ACC112 (cell line): ENCODE results near the gene SETD2.

Experiments used
- H2AFZ ChIP-seq: fragments of 200-600 bp; sonication (generic); one replicate; pipeline ENCODE4 v1.6.0; 2017; ENCODE audit warnings: antibody characterized with exemption, low read length; ENCODE audit not compliant: unreplicated experiment
- H3K27ac ChIP-seq: fragments of 200-600 bp; sonication (generic); 2 replicates; pipeline ENCODE4 v1.5.1; 2014; ENCODE audit warnings: low read depth, mild to moderate bottlenecking, antibody characterized with exemption, low read length, moderate library complexity
- H3K27me3 ChIP-seq: fragments of 200-600 bp; sonication (generic); 2 replicates; pipeline ENCODE4 v1.6.1; 2014; ENCODE audit warnings: mild to moderate bottlenecking, antibody characterized with exemption, low read length, moderate library complexity, mixed read lengths; ENCODE audit not compliant: insufficient read depth
- H3K36me3 ChIP-seq: fragments of 200-600 bp; sonication (generic); 2 replicates; pipeline ENCODE4 v1.6.1; 2016; ENCODE audit warnings: mild to moderate bottlenecking, antibody characterized with exemption, low read length, moderate library complexity, mixed read lengths; ENCODE audit not compliant: insufficient read depth
- H3K4me1 ChIP-seq: fragments of 200-600 bp; sonication (generic); one replicate; pipeline ENCODE4 v1.6.1; 2016; ENCODE audit warnings: low read length, mixed read lengths; ENCODE audit not compliant: insufficient read depth, unreplicated experiment, control insufficient read depth
- H3K4me3 ChIP-seq: fragments of 200-600 bp; sonication (generic); 2 replicates; pipeline ENCODE4 v1.5.1; 2014; ENCODE audit warnings: mild to moderate bottlenecking, low read depth, low read length
- H3K79me2 ChIP-seq: fragments of 200-600 bp; sonication (generic); one replicate; pipeline ENCODE4 v1.6.0; 2016; ENCODE audit warnings: low read length; ENCODE audit not compliant: control insufficient read depth, unreplicated experiment, insufficient read depth

SETD2 gene

GRCh38 chr3:46991406-46992165 is 172.3 kb downstream of the SETD2 start:
- H3K79me2 ChIP-seq = no peaks in the 10 kb centered on the region
- no peak overlapping the region for H3K4me3 ChIP-seq
- no peak overlapping the region for H3K27ac ChIP-seq
- no peaks in the 10 kb centered on the region for H3K4me1 ChIP-seq
- no peak overlapping the region for H2AFZ ChIP-seq
- H3K27me3 ChIP-seq = no peaks in the 10 kb centered on the region
- no peaks in the 10 kb centered on the region for H3K36me3 ChIP-seq

GRCh38 chr3:46990573-46991374 is 173.1 kb downstream of the SETD2 start:
- Histone ChIP-seq H3K27me3 (no peaks in the 10 kb centered on the region), H3K4me3 (no peak overlapping the region), H2AFZ (no peak overlapping the region), H3K79me2 (no peaks in the 10 kb centered on the region), H3K4me1 (no peaks in the 10 kb centered on the region), H3K36me3 (no peaks in the 10 kb centered on the region), H3K27ac (no peak overlapping the region)

GRCh38 chr3:46989146-46989810 is 174.6 kb downstream of the SETD2 start:
- Histone ChIP-seq H2AFZ (no peak overlapping the region), H3K27me3 (no peaks in the 10 kb centered on the region), H3K27ac (no peak overlapping the region), H3K4me3 (no peak overlapping the region), H3K4me1 (no peaks in the 10 kb centered on the region), H3K36me3 (no peaks in the 10 kb centered on the region), H3K79me2 (no peaks in the 10 kb centered on the region)

GRCh38 chr3:46988616-46989015 is 175.3 kb downstream of the SETD2 start:
- Histone ChIP-seq H3K79me2 (no peaks in the 10 kb centered on the region), H3K36me3 (no peaks in the 10 kb centered on the region), H3K4me3 (no peak overlapping the region)

GRCh38 chr3:46987743-46988401 is 176.0 kb downstream of the SETD2 start:
- Histone ChIP-seq H3K4me3 (no peak overlapping the region), H3K4me1 (no peaks in the 10 kb centered on the region), H2AFZ (no peak overlapping the region), H3K27me3 (no peaks in the 10 kb centered on the region), H3K36me3 (no peaks in the 10 kb centered on the region), H3K79me2 (no peaks in the 10 kb centered on the region), H3K27ac (no peak overlapping the region)

More at GRCh38 chr3:46988616-46989015, 175.3 kb downstream of the SETD2 start:
- H3K27ac ChIP-seq = no peak overlapping the region
- no peaks in the 10 kb centered on the region for H3K27me3 ChIP-seq
- no peak overlapping the region for H2AFZ ChIP-seq
- no peaks in the 10 kb centered on the region for H3K4me1 ChIP-seq

- H3K27ac ChIP-seq = no peak overlapping the region
- no peaks in the 10 kb centered on the region for H3K36me3 ChIP-seq
- H2AFZ ChIP-seq = no peak overlapping the region
- H3K79me2 ChIP-seq = no peaks in the 10 kb centered on the region
- H3K27me3 ChIP-seq = no peaks in the 10 kb centered on the region
- H3K4me3 ChIP-seq = no peak overlapping the region
- H3K4me1 ChIP-seq = no peaks in the 10 kb centered on the region
Observed at GRCh38 chr3:46987319-46987742, 176.6 kb downstream of the SETD2 start.

- Histone ChIP-seq H3K27ac (no peak overlapping the region), H3K27me3 (no peaks in the 10 kb centered on the region), H3K4me3 (no peak overlapping the region), H3K4me1 (no peaks in the 10 kb centered on the region), H3K36me3 (no peaks in the 10 kb centered on the region), H2AFZ (no peak overlapping the region), H3K79me2 (no peaks in the 10 kb centered on the region)
Observed at GRCh38 chr3:46986782-46987310, 177.1 kb downstream of the SETD2 start.

- no peak overlapping the region for H3K27ac ChIP-seq
- no peak overlapping the region for H3K4me3 ChIP-seq
- no peaks in the 10 kb centered on the region for H3K36me3 ChIP-seq
- no peaks in the 10 kb centered on the region for H3K27me3 ChIP-seq
- H2AFZ ChIP-seq = no peak overlapping the region
- H3K4me1 ChIP-seq = no peaks in the 10 kb centered on the region
- no peaks in the 10 kb centered on the region for H3K79me2 ChIP-seq
Observed at GRCh38 chr3:46986055-46986730, 177.7 kb downstream of the SETD2 start.

- H3K4me1 ChIP-seq = no peaks in the 10 kb centered on the region
- peaks cover 2% of the 10 kb centered on the region for H3K79me2 ChIP-seq
- H3K36me3 ChIP-seq = no peaks in the 10 kb centered on the region
- no peaks in the 10 kb centered on the region for H3K27me3 ChIP-seq
- H3K4me3 ChIP-seq = no peak overlapping the region
- H2AFZ ChIP-seq = no peak overlapping the region
- no peak overlapping the region for H3K27ac ChIP-seq
Observed at GRCh38 chr3:46985588-46985987, 178.3 kb downstream of the SETD2 start.
